Adrenal gland (tissue), 12 donors: ENCODE results near the gene TCF4. TPM values are rescaled to one million over a fixed set of nuclear protein-coding genes. Genes with fewer than 3 reads are reported as not detected.

ENCODE experiments used
- DNase-seq, 7 donors: peaks; one replicate each; pipeline ENCODE4 v3.0.0-alpha.2; 2019 to 2020
- H3K27ac ChIP-seq, 5 donors: fragments of 200-600 bp; sonication (generic) in 4 of 5; 1 replicate in 3 of 5; 2 replicates in 2 of 5; pipeline versions ENCODE4 v1.5.1 to v1.8.0; 2016 to 2020; ENCODE audit warnings: mild to moderate bottlenecking in 1 of 5
- H3K27me3 ChIP-seq: fragments of 200-600 bp; 2 replicates; pipeline ENCODE4 v1.8.0; 2021
- H3K36me3 ChIP-seq, 2 donors: fragments of 200-600 bp; replicated peaks in 1 of 2; 1 replicate in 1 of 2; 2 replicates in 1 of 2; pipeline versions ENCODE4 v1.5.1 to v1.8.0; 2018 to 2022
- H3K4me1 ChIP-seq, 2 donors: fragments of 200-600 bp; replicated peaks in 1 of 2; 1 replicate in 1 of 2; 2 replicates in 1 of 2; pipeline versions ENCODE4 v1.5.1 to v1.8.0; 2018 to 2021
- H3K4me3 ChIP-seq, 4 donors: fragments of 200-600 bp; sonication (generic) in 3 of 4; one replicate each; pipeline ENCODE4 v1.5.1; 2016 to 2018
- H3K9me3 ChIP-seq, 3 donors: fragments of 200-600 bp; sonication (generic) in 1 of 3; replicated peaks in 1 of 3; 1 replicate in 2 of 3; 2 replicates in 1 of 3; pipeline versions ENCODE4 v1.5.1 to v1.8.0; 2016 to 2021
- CTCF ChIP-seq, 6 experiments: fragments of 450-650 bp in 4 of 6; fragments of 200-600 bp in 2 of 6; sonication (generic) in 1 of 6; IDR thresholded peaks; 1 replicate in 5 of 6; 2 replicates in 1 of 6; pipeline versions ENCODE4 v1.5.1 to v1.8.0; 2016 to 2021; ENCODE audit warnings: antibody characterized with exemption in 6 of 6, mild to moderate bottlenecking in 2 of 6, moderate library complexity in 1 of 6
- POLR2A ChIP-seq, 2 donors: fragments of 450-650 bp; IDR thresholded peaks; one replicate each; pipeline ENCODE4 v1.6.1; 2017; ENCODE audit warnings: antibody characterized with exemption in 2 of 2, mild to moderate bottlenecking in 2 of 2, moderate library complexity in 1 of 2
- WGBS, 4 donors: extraction: QIAGEN DNeasy Blood & Tissue Kit in 2 of 4; methylation state at CpG; one replicate each; pipeline versions ENCODE4 v1.1.5 to v1.1.7; 2013 to 2017; 5-methylcytosine and 5-hydroxymethylcytosine counted together
- intact Hi-C, 2 donors: fragments of 100-400 bp; cut with DNase I; formaldehyde crosslinking; loops; one replicate each; pipeline versions ENCODE4 v1.14.1 to v1.15.0; 2022 to 2023
- polyA plus RNA-seq, 3 donors: library from polyadenylated mRNA; stranded (reverse); fragments of 200-250 nt in 2 of 3; fragments of 350-450 nt in 1 of 3; fragmentation: Illumina TruSeq in 1 of 3; extraction: RNeasy Lipid Tissue Mini Kit (QIAGEN cat#74804) in 1 of 3; gene quantifications; one replicate each; pipeline ENCODE4 v1.2.3, GENCODE V29; 2013 to 2014
- total RNA-seq, 9 donors: library from RNA; depleted of rRNA in 4 of 9; stranded (reverse); fragments of >200 nt in 4 of 9; fragments of 120-200 nt in 1 of 9; fragmentation: NEBNext Ultra II Directional in 1 of 9; extraction: Animal tissue kit (Norgen Biotek cat#: 25700) in 1 of 9; gene quantifications; one replicate each; pipeline versions ENCODE4 v1.1.0 to v1.2.4, GENCODE V29; 2013 to 2023
- donor health status: healthy with polysubstance abuse.
- donor health status: Bipolar disorder and iron deficiency.
- donor health status: DM: yes; HTN: yes; CAD: no.
- donor health status: DM: no; HTN: no; CAD: no.
- donor health status: DM: no; HTN: no; CAD: no.
- donor health status: DM: yes; HTN: yes; CAD: no.

The TCF4 gene
- total and polyA plus RNA-seq, 12 donors = 21.9 to 196 (median 112) TPM

DNA sequence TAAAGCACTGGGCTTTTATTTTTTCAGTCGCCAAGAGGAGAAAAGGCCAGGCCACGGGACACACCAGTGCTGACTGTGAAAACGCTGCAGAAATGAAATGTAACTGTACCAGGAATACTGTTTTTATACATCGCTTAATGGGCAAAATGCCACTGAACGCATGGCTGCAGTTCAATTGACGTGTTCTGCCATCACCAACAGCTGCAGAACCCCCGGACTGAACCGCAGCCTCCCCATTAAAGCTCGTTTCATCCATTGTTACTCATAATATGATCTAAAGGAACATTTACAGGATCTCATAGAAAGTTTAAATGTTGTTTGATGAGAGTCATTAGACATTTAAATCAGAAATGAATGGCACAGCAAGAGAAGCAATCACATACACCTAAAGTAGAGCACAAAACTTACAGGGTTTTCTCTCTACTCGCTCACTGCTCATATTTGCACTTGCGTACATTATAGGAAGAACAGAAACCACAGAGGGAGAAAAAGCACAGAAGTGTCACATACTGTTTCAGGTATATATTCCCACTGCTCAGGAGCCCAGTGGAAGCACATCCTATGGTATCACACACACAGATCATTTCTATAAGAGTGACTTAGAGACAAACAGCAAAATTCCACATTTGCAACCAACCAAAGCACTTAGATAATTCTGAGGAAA is 35.3 kb downstream of the TCF4 start:
- no peak for TF ChIP-seq POLR2A (IDR thresholded peaks at IDR 0.05)
- TF ChIP-seq CTCF (IDR thresholded peaks at IDR 0.05) = no peak
- 89 to 96% (median 95%) methylated on average over 11 of the region's 11 CpGs for WGBS, 4 donors
- Histone ChIP-seq H3K27ac (no peak overlapping the region), H3K4me1 (no peaks in the 10 kb centered on the region), H3K9me3 (no peaks in the 10 kb centered on the region), H3K4me3 (no peak overlapping the region), H3K27me3 (no peaks in the 10 kb centered on the region), H3K36me3 (no peaks in the 10 kb centered on the region)
- intact Hi-C loops = no loop called here
- no peak for DNase-seq

DNA sequence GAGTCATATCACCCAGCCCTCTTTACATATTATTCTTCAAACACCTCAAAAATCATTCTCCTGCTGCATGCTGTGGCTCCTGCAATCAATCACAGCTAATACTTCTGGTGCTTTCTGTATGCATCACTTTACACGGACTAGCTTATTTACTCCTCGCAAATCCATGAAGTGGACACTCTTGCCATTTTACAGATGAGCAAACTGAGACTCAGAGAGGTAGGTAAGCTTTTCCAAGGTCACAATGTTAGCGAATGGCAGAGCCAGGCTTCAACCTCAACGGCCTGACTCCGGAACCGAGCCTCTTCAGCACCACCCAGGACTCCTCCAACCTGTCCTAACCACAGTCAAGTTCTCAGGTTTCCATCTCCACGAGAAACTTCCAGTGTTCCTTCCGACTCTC is 36.8 kb downstream of the TCF4 start:
- Histone ChIP-seq H3K36me3 (no peaks in the 10 kb centered on the region), H3K27ac (no peak overlapping the region), H3K27me3 (no peaks in the 10 kb centered on the region), H3K9me3 (no peaks in the 10 kb centered on the region), H3K4me1 (peaks cover 0 to 8% of the 10 kb centered on the region in 2 donors), H3K4me3 (no peak overlapping the region)
- intact Hi-C loops = no loop called here
- TF ChIP-seq CTCF (IDR thresholded peaks at IDR 0.05) (no peak), POLR2A (IDR thresholded peaks at IDR 0.05) (no peak)
- WGBS, 4 donors = 94 to 98% (median 95%) methylated on average over 8 of the region's 8 CpGs
- no peak for DNase-seq

GRCh38 chr18:55550471-55550870 is 37.5 kb downstream of the TCF4 start:
- Histone ChIP-seq H3K27me3 (no peaks in the 10 kb centered on the region), H3K36me3 (no peaks in the 10 kb centered on the region), H3K9me3 (no peaks in the 10 kb centered on the region), H3K27ac (no peak overlapping the region), H3K4me3 (no peak overlapping the region), H3K4me1 (peaks cover 0 to 8% of the 10 kb centered on the region in 2 donors)
- intact Hi-C loops = no loop called here
- DNase-seq = no peak
- no peak for TF ChIP-seq CTCF (IDR thresholded peaks at IDR 0.05)
- TF ChIP-seq POLR2A (IDR thresholded peaks at IDR 0.05) = no peak
- 90 to 93% (median 93%) methylated on average over 8 of the region's 8 CpGs for WGBS, 4 donors

DNA sequence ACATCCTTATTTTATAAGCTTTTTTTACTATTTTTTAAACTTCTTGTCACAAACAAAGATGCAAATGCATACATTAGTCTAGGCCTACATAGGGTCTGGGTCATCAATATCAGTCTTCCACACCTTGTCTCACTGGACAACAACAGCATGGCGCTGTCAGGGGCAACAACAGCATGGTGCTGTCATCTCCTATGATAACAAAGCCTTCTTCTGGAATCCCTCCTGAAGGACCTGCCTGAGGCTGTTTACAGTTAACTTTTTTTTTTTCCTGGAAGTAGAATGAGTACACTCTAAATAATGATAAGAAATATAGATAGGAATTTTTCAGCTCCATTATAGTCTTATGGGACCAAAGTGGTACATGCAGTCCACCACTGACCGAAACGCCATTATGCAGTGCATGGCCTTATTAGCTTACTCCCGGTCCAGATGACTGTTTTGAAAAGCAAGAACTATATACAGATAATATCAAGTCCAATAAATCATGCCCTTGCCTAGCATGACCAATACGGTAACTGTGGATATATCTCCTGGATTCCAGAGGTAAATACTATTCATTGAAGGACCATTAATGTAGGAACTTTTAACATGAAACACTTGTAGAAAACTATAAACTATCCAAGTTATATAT is 38.4 kb downstream of the TCF4 start:
- Histone ChIP-seq H3K27me3 (no peaks in the 10 kb centered on the region), H3K4me3 (no peak overlapping the region), H3K4me1 (peaks cover 0 to 8% of the 10 kb centered on the region in 2 donors), H3K9me3 (no peaks in the 10 kb centered on the region), H3K36me3 (no peaks in the 10 kb centered on the region), H3K27ac (no peak overlapping the region)
- intact Hi-C loops = no loop called here
- TF ChIP-seq POLR2A (IDR thresholded peaks at IDR 0.05) = no peak
- no peak for TF ChIP-seq CTCF (IDR thresholded peaks at IDR 0.05)
- DNase-seq = no peak
- WGBS, 4 donors = 91 to 96% (median 92%) methylated on average over 5 of the region's 5 CpGs
